Loucy (cell line): ENCODE data around the gene GLO1.

Experiments used
- EZH2phosphoT487 ChIP-seq: fragments of 200-600 bp; IDR thresholded peaks from 2 replicates; pipeline ENCODE4 v1.6.1; 2018; ENCODE audit warnings: antibody characterized with exemption, mild to moderate bottlenecking, moderate library complexity, borderline replicate concordance
- TF ChIP-seq, protein P1 (sequence below): fragments of 200-600 bp; sonication (generic); conservative IDR thresholded peaks from 2 replicates; pipeline ENCODE4 v1.5.1; 2014; ENCODE audit warnings: mild to moderate bottlenecking, antibody characterized with exemption, low read length

DNA sequence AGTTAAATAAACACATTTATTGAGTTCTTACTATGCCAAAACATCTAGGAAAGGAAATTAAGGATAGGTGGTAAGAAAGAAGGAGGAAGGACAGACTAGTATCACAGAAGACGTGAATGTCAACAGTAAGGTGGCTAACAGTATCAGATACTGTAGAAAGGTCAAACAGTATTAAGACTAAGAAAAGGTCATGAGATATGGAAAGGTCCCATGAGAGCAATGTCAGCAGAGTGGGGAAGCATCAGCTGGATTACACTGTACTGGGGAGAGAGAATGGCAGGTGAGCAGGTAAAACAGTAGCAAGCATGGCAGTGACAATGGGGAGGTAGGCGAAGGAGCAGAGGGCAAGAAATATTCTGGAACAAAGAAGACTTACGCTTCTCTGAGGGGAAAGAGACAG is 18.0 kb downstream of the GLO1 start:
- TF ChIP-seq, protein P1, sequence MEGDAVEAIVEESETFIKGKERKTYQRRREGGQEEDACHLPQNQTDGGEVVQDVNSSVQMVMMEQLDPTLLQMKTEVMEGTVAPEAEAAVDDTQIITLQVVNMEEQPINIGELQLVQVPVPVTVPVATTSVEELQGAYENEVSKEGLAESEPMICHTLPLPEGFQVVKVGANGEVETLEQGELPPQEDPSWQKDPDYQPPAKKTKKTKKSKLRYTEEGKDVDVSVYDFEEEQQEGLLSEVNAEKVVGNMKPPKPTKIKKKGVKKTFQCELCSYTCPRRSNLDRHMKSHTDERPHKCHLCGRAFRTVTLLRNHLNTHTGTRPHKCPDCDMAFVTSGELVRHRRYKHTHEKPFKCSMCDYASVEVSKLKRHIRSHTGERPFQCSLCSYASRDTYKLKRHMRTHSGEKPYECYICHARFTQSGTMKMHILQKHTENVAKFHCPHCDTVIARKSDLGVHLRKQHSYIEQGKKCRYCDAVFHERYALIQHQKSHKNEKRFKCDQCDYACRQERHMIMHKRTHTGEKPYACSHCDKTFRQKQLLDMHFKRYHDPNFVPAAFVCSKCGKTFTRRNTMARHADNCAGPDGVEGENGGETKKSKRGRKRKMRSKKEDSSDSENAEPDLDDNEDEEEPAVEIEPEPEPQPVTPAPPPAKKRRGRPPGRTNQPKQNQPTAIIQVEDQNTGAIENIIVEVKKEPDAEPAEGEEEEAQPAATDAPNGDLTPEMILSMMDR: no peak
- TF ChIP-seq EZH2phosphoT487: no peak
